Ascending aorta (tissue), 2 donors: ENCODE data around the gene PCDH9. TPM values are rescaled to one million over a fixed set of nuclear protein-coding genes. Genes with fewer than 3 reads are reported as not detected.

Source experiments
- DNase-seq, 2 donors: peaks; one replicate each; pipeline ENCODE4 v3.0.0-alpha.2; 2019; ENCODE audit warnings: low spot score in 2 of 2
- H3K27ac ChIP-seq, 2 donors: fragments of 200-600 bp; sonication (generic); one replicate each; pipeline ENCODE4 v1.5.1; 2016 to 2017; ENCODE audit warnings: mild to moderate bottlenecking in 1 of 2
- H3K27me3 ChIP-seq: fragments of 200-600 bp; sonication (generic); one replicate; pipeline ENCODE4 v1.5.1; 2017
- H3K36me3 ChIP-seq, 2 donors: fragments of 200-600 bp; sonication (generic); one replicate each; pipeline ENCODE4 v1.5.1; 2016
- H3K4me1 ChIP-seq, 2 donors: fragments of 200-600 bp; sonication (generic); one replicate each; pipeline ENCODE4 v1.5.1; 2016 to 2017; ENCODE audit warnings: mild to moderate bottlenecking in 1 of 2
- H3K4me3 ChIP-seq, 2 donors: fragments of 200-600 bp; sonication (generic); one replicate each; pipeline ENCODE4 v1.5.1; 2016 to 2017; ENCODE audit warnings: mild to moderate bottlenecking in 1 of 2
- H3K9me3 ChIP-seq, 2 donors: fragments of 200-600 bp; sonication (generic); one replicate each; pipeline ENCODE4 v1.5.1; 2016
- intact Hi-C: fragments of 100-400 bp; cut with DNase I; formaldehyde crosslinking; loops from one replicate; pipeline ENCODE4 v1.15.1; 2023
- total RNA-seq: library from RNA; depleted of rRNA; stranded (reverse); fragments of >200 nt; gene quantifications from one replicate; pipeline ENCODE4 v1.1.0, GENCODE V29; 2016
- TF ChIP-seq, protein P1 (sequence below), 3 experiments: fragments of 200-600 bp in 2 of 3; fragments of 450-650 bp in 1 of 3; sonication (generic) in 2 of 3; IDR thresholded peaks; one replicate each; pipeline ENCODE4 v1.5.1; 2016 to 2019; ENCODE audit warnings: antibody characterized with exemption in 3 of 3, mild to moderate bottlenecking in 1 of 3, moderate library complexity in 1 of 3

PCDH9 gene
- total RNA-seq, 1 donor from 2014 or later = 3.6 TPM

DNA sequence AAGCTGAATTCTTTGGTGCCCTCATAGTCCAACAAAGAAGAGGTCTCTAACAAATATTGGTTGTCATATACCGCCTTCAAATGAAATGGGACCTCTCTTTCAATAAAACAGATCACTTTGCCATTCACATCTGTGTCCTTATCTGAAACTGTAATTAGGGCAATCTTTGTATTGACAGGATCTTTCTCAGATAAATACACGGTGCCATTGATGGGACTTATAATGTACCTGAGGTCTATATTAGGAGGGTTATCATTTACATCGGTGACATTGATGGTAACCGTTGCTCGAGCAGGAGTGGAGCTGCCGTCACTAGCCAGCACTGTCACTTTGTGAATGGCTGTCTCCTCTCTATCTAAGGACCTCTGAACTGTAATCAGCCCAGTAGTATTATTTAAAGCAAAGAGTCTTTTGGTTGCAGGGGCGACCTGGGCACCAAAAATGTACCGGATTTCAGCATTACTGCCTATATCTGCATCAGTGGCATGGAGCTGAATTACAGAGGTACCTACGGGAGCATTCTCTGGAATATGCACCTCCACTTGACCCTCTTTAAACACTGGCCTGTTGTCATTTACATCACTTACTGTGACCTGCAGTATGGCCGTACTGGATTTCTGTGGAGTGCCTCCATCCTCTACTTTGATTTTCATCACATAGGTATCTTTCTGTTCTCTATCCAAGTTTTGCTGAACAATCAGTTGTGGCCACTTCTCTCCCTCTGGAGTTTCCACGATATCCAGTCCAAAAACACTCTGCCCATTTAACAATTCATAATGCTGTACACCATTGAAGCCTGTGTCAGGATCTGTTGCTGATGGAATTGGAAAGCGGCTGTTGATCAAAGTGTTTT, 2.8 kb downstream of the PCDH9 start:
- Histone ChIP-seq H3K4me3 (no peak overlapping the region), H3K4me1 (no peaks in the 10 kb centered on the region)
- DNase-seq = no peak

GRCh38 chr13:67226696-67227095, 3.4 kb downstream of the PCDH9 start:
- intact Hi-C loops = no loop called here
- Histone ChIP-seq H3K27me3 (no peaks in the 10 kb centered on the region), H3K4me1 (no peaks in the 10 kb centered on the region), H3K9me3 (no peaks in the 10 kb centered on the region), H3K4me3 (no peak overlapping the region), H3K27ac (no peak overlapping the region), H3K36me3 (no peaks in the 10 kb centered on the region)
- TF ChIP-seq, protein P1, sequence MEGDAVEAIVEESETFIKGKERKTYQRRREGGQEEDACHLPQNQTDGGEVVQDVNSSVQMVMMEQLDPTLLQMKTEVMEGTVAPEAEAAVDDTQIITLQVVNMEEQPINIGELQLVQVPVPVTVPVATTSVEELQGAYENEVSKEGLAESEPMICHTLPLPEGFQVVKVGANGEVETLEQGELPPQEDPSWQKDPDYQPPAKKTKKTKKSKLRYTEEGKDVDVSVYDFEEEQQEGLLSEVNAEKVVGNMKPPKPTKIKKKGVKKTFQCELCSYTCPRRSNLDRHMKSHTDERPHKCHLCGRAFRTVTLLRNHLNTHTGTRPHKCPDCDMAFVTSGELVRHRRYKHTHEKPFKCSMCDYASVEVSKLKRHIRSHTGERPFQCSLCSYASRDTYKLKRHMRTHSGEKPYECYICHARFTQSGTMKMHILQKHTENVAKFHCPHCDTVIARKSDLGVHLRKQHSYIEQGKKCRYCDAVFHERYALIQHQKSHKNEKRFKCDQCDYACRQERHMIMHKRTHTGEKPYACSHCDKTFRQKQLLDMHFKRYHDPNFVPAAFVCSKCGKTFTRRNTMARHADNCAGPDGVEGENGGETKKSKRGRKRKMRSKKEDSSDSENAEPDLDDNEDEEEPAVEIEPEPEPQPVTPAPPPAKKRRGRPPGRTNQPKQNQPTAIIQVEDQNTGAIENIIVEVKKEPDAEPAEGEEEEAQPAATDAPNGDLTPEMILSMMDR (IDR thresholded peaks at IDR 0.05) = no peak
- no peak for DNase-seq

More for the DNA sequence above, 2.8 kb downstream of the PCDH9 start:
- Histone ChIP-seq H3K27me3 (no peaks in the 10 kb centered on the region), H3K36me3 (no peaks in the 10 kb centered on the region), H3K27ac (no peak overlapping the region), H3K9me3 (no peaks in the 10 kb centered on the region)
- TF ChIP-seq, protein P1 (IDR thresholded peaks at IDR 0.05) = no peak
- intact Hi-C loops = no loop called here

GRCh38 chr13:67225252-67226159, 4.6 kb downstream of the PCDH9 start:
- TF ChIP-seq, protein P1 (IDR thresholded peaks at IDR 0.05) = no peak
- H3K4me3 ChIP-seq = peak overlapping the region in 1 of 2 donors; percentile 2
- H3K27me3 ChIP-seq = no peaks in the 10 kb centered on the region
- no peaks in the 10 kb centered on the region for H3K4me1 ChIP-seq
- no peak overlapping the region for H3K27ac ChIP-seq
- intact Hi-C loops = no loop called here
- H3K36me3 ChIP-seq = no peaks in the 10 kb centered on the region
- DNase-seq = no peak
- no peaks in the 10 kb centered on the region for H3K9me3 ChIP-seq

- intact Hi-C loops = no loop called here
- Histone ChIP-seq H3K27ac (no peak overlapping the region), H3K4me1 (no peaks in the 10 kb centered on the region), H3K36me3 (no peaks in the 10 kb centered on the region), H3K4me3 (peak overlapping the region in 1 of 2 donors; percentile 34), H3K27me3 (no peaks in the 10 kb centered on the region), H3K9me3 (no peaks in the 10 kb centered on the region)
- peak in 1 of 2 donors; percentile 76 for DNase-seq
- TF ChIP-seq, protein P1 (IDR thresholded peaks at IDR 0.05) = peak; percentile 32 to 61 (median 44)
Measured at GRCh38 chr13:67224148-67224846, 5.8 kb downstream of the PCDH9 start.

DNA sequence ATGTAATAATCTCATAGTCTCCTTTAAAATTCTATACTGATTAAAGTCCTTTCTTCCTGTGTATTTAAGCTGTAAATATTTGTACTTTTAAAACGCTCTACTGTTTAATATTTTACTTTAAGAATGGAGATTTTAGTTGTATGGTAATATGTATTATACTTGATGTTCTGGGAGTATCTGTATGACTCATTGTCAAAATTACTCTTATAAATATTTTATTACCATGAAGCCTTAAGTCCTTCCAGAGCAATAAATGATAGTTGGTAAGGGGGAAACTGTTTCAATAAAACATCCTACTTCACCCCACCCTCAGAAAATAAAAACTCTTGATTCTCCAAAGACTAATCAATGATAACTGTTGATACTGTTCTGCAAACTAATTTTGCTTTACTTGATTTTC, 6.4 kb downstream of the PCDH9 start:
- Histone ChIP-seq H3K9me3 (no peaks in the 10 kb centered on the region), H3K4me1 (no peaks in the 10 kb centered on the region), H3K4me3 (peak overlapping the region in 1 of 2 donors; percentile 34), H3K36me3 (no peaks in the 10 kb centered on the region), H3K27ac (no peak overlapping the region), H3K27me3 (no peaks in the 10 kb centered on the region)
- intact Hi-C loops = no loop called here
- TF ChIP-seq, protein P1 (IDR thresholded peaks at IDR 0.05) = no peak
- no peak for DNase-seq
